SK-N-SH (cell line): ENCODE measurements around the gene SBDS.

Source experiments
- CTCF ChIP-seq: fragments of 200-600 bp; sonication (generic); IDR thresholded peaks from 2 replicates; pipeline ENCODE4 v1.6.1; 2017; ENCODE audit warnings: antibody characterized with exemption, mild to moderate bottlenecking, moderate library complexity
- EZH2phosphoT487 ChIP-seq: fragments of 200-600 bp; sonication (generic); IDR thresholded peaks from 2 replicates; pipeline ENCODE4 v1.6.1; 2017; ENCODE audit warnings: low read depth, mixed run types, mild to moderate bottlenecking, antibody characterized with exemption, moderate library complexity, borderline replicate concordance
- FOXJ3 ChIP-seq: sonication (generic); formaldehyde crosslinking; IDR thresholded peaks from 2 replicates; pipeline ENCODE4 v1.5.1; 2020; ENCODE audit warnings: mild to moderate bottlenecking, missing genetic modification reagents
- TAF1 ChIP-seq: IDR thresholded peaks from 2 replicates; pipeline ENCODE4 v1.6.1; 2012; ENCODE audit warnings: low read depth, mild to moderate bottlenecking, low read length, moderate library complexity, borderline replicate concordance

GRCh38 chr7:66952343-66953043 lies 42.9 kb downstream of the SBDS start:
- no peak for TF ChIP-seq FOXJ3 (CRISPR knock-in tag)
- no peak for TF ChIP-seq CTCF
- no peak for TF ChIP-seq TAF1
- no peak for TF ChIP-seq EZH2phosphoT487
